Liver (tissue), 9 donors: ENCODE measurements around the gene INO80C. TPM values are rescaled to one million over a fixed set of nuclear protein-coding genes. Genes with fewer than 3 reads are reported as not detected.

Experiments used
- DNase-seq: peaks from one replicate; pipeline ENCODE4 v3.0.0-alpha.2; 2017; ENCODE audit warnings: low spot score
- H3K27ac ChIP-seq, 2 donors: one replicate each; pipeline ENCODE4 v1.7.0; 2013; ENCODE audit warnings: inconsistent platforms in 2 of 2, low read length in 2 of 2, control low read depth in 1 of 2, low read depth in 1 of 2, mild to moderate bottlenecking in 1 of 2
- H3K27me3 ChIP-seq, 4 donors: one replicate each; pipeline versions ENCODE4 v1.6.1 to v1.7.0; 2013; ENCODE audit warnings: low read length in 3 of 4, inconsistent platforms in 1 of 4, mild to moderate bottlenecking in 1 of 4, moderate library complexity in 1 of 4; ENCODE audit not compliant: control insufficient read depth in 4 of 4, insufficient read depth in 4 of 4
- H3K36me3 ChIP-seq, 4 donors: one replicate each; pipeline versions ENCODE4 v1.6.1 to v1.7.0; 2013; ENCODE audit warnings: low read length in 3 of 4, mild to moderate bottlenecking in 3 of 4, low read depth in 1 of 4, moderate library complexity in 1 of 4; ENCODE audit not compliant: control insufficient read depth in 4 of 4, insufficient read depth in 3 of 4
- H3K4me1 ChIP-seq, 4 donors: one replicate each; pipeline versions ENCODE4 v1.6.1 to v1.7.0; 2013; ENCODE audit warnings: low read length in 3 of 4, mild to moderate bottlenecking in 3 of 4, moderate library complexity in 1 of 4; ENCODE audit not compliant: control insufficient read depth in 4 of 4, insufficient read depth in 4 of 4
- H3K4me3 ChIP-seq, 3 donors: one replicate each; pipeline versions ENCODE4 v1.6.1 to v1.7.0; 2013; ENCODE audit warnings: low read length in 3 of 3, control low read depth in 1 of 3, low read depth in 1 of 3, mild to moderate bottlenecking in 1 of 3
- H3K9ac ChIP-seq, 2 donors: one replicate each; pipeline ENCODE4 v1.7.0; 2013; ENCODE audit warnings: low read length in 2 of 2, mild to moderate bottlenecking in 2 of 2, moderate library complexity in 2 of 2, control low read depth in 1 of 2, low read depth in 1 of 2
- H3K9me3 ChIP-seq, 4 donors: one replicate each; pipeline versions ENCODE4 v1.6.1 to v1.7.0; 2013; ENCODE audit warnings: low read length in 3 of 4; ENCODE audit not compliant: control insufficient read depth in 4 of 4
- EGR1 ChIP-seq, 2 donors: IDR thresholded peaks; 2 replicates each; pipeline ENCODE4 v1.6.1; 2016 to 2018; ENCODE audit warnings: antibody characterized with exemption in 2 of 2, low read depth in 2 of 2
- FOXA1 ChIP-seq: IDR thresholded peaks from 2 replicates; pipeline ENCODE4 v1.6.1; 2016; ENCODE audit warnings: antibody characterized with exemption
- FOXA2 ChIP-seq: IDR thresholded peaks from 2 replicates; pipeline ENCODE4 v1.6.1; 2016; ENCODE audit warnings: antibody characterized with exemption
- GABPA ChIP-seq, 2 donors: IDR thresholded peaks in 1 of 2; conservative IDR thresholded peaks in 1 of 2; 2 replicates each; pipeline ENCODE4 v1.6.1; 2016; ENCODE audit warnings: antibody characterized with exemption in 2 of 2, mild to moderate bottlenecking in 1 of 2, moderate library complexity in 1 of 2
- HNF4A ChIP-seq, 2 donors: conservative IDR thresholded peaks; 2 replicates each; pipeline ENCODE4 v1.6.1; 2016; ENCODE audit warnings: antibody characterized with exemption in 2 of 2, mild to moderate bottlenecking in 2 of 2
- HNF4G ChIP-seq: IDR thresholded peaks from 2 replicates; pipeline ENCODE4 v1.6.1; 2016; ENCODE audit warnings: antibody characterized with exemption
- JUND ChIP-seq, 2 donors: IDR thresholded peaks; 2 replicates each; pipeline ENCODE4 v1.6.1; 2016; ENCODE audit warnings: antibody characterized with exemption in 2 of 2
- NR2F2 ChIP-seq: IDR thresholded peaks from 2 replicates; pipeline ENCODE4 v1.6.1; 2016; ENCODE audit warnings: antibody characterized with exemption
- RAD21 ChIP-seq, 2 donors: IDR thresholded peaks; 2 replicates each; pipeline ENCODE4 v1.6.1; 2016; ENCODE audit warnings: antibody characterized with exemption in 2 of 2, mild to moderate bottlenecking in 2 of 2
- REST ChIP-seq: IDR thresholded peaks from 2 replicates; pipeline ENCODE4 v1.6.1; 2016; ENCODE audit warnings: antibody characterized with exemption, mild to moderate bottlenecking
- RXRA ChIP-seq, 2 donors: IDR thresholded peaks; 2 replicates each; pipeline ENCODE4 v1.6.1; 2017 to 2018; ENCODE audit warnings: antibody characterized with exemption in 2 of 2, mild to moderate bottlenecking in 1 of 2
- SP1 ChIP-seq: IDR thresholded peaks from 2 replicates; pipeline ENCODE4 v1.6.1; 2018; ENCODE audit warnings: antibody characterized with exemption, mild to moderate bottlenecking
- TAF1 ChIP-seq: conservative IDR thresholded peaks from 2 replicates; pipeline ENCODE4 v1.6.1; 2016; ENCODE audit warnings: antibody characterized with exemption, mild to moderate bottlenecking
- YY1 ChIP-seq: IDR thresholded peaks from 2 replicates; pipeline ENCODE4 v1.6.1; 2016; ENCODE audit warnings: antibody characterized with exemption, mild to moderate bottlenecking
- WGBS: extraction: QIAGEN DNeasy Blood & Tissue Kit; methylation state at CpG from one replicate; pipeline ENCODE4 v1.1.7; 2013; 5-methylcytosine and 5-hydroxymethylcytosine counted together
- polyA plus RNA-seq, 2 donors: library from polyadenylated mRNA; stranded (reverse) in 1 of 2; unstranded in 1 of 2; fragments of 200-250 nt in 1 of 2; fragments of >200 nt in 1 of 2; fragmentation: Nextera tagmentation in 1 of 2; extraction: Ambion mirVana in 1 of 2; gene quantifications; one replicate each; pipeline versions ENCODE4 v1.2.1 to v1.2.3, GENCODE V29; 2013 to 2015
- total RNA-seq, 2 donors: library from RNA; depleted of rRNA; stranded (reverse); fragments of >200 nt; gene quantifications; one replicate each; pipeline ENCODE4 v1.2.3, GENCODE V29; 2014
- TF ChIP-seq, protein P1 (sequence below): IDR thresholded peaks from 2 replicates; pipeline ENCODE4 v1.6.1; 2016; ENCODE audit warnings: antibody characterized with exemption
- TF ChIP-seq, protein P2 (sequence below): fragments of 150-350 bp; IDR thresholded peaks from 2 replicates; pipeline ENCODE4 v1.5.1; 2017; ENCODE audit warnings: improper control_type of control experiment, low read depth, low read length; ENCODE audit not compliant: missing input control
- TF ChIP-seq, protein P3 (sequence below): IDR thresholded peaks from 2 replicates; pipeline ENCODE4 v1.6.1; 2016; ENCODE audit warnings: antibody characterized with exemption
- TF ChIP-seq, protein P4 (sequence below): IDR thresholded peaks from 2 replicates; pipeline ENCODE4 v1.6.1; 2016; ENCODE audit warnings: antibody characterized with exemption
- donor health status: healthy.
- donor health status: healthy.
- donor health status: healthy.
- donor health status: healthy.
- donor health status: healthy.

INO80C gene
- total and polyA plus RNA-seq, 4 donors = 4.6 to 13.4 (median 10.5) TPM

- Histone ChIP-seq H3K27me3 (no peaks in the 10 kb centered on the region), H3K36me3 (no peaks in the 10 kb centered on the region), H3K9ac (no peak overlapping the region), H3K4me1 (no peaks in the 10 kb centered on the region), H3K27ac (no peak overlapping the region), H3K9me3 (no peaks in the 10 kb centered on the region), H3K4me3 (no peak overlapping the region)
- 84% methylated on average over 5 of the region's 5 CpGs for WGBS
- no peak for DNase-seq
- TF ChIP-seq, protein P1, sequence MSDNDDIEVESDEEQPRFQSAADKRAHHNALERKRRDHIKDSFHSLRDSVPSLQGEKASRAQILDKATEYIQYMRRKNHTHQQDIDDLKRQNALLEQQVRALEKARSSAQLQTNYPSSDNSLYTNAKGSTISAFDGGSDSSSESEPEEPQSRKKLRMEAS = no peak
- TF ChIP-seq RXRA (IDR thresholded peaks at IDR 0.05) = no peak
- no peak for TF ChIP-seq RAD21 (IDR thresholded peaks at IDR 0.05)
- TF ChIP-seq NR2F2 = no peak
- no peak for TF ChIP-seq TAF1
- no peak for TF ChIP-seq YY1
- TF ChIP-seq, protein P2, sequence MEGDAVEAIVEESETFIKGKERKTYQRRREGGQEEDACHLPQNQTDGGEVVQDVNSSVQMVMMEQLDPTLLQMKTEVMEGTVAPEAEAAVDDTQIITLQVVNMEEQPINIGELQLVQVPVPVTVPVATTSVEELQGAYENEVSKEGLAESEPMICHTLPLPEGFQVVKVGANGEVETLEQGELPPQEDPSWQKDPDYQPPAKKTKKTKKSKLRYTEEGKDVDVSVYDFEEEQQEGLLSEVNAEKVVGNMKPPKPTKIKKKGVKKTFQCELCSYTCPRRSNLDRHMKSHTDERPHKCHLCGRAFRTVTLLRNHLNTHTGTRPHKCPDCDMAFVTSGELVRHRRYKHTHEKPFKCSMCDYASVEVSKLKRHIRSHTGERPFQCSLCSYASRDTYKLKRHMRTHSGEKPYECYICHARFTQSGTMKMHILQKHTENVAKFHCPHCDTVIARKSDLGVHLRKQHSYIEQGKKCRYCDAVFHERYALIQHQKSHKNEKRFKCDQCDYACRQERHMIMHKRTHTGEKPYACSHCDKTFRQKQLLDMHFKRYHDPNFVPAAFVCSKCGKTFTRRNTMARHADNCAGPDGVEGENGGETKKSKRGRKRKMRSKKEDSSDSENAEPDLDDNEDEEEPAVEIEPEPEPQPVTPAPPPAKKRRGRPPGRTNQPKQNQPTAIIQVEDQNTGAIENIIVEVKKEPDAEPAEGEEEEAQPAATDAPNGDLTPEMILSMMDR = no peak
- TF ChIP-seq HNF4A (conservative IDR thresholded peaks at IDR 0.05) = no peak
- no peak for TF ChIP-seq FOXA2
- TF ChIP-seq SP1 = no peak
- TF ChIP-seq, protein P3, sequence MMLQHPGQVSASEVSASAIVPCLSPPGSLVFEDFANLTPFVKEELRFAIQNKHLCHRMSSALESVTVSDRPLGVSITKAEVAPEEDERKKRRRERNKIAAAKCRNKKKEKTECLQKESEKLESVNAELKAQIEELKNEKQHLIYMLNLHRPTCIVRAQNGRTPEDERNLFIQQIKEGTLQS = no peak
- no peak for TF ChIP-seq FOXA1
Measured at GRCh38 chr18:35442701-35443100, 55.1 kb downstream of the INO80C start.

DNA sequence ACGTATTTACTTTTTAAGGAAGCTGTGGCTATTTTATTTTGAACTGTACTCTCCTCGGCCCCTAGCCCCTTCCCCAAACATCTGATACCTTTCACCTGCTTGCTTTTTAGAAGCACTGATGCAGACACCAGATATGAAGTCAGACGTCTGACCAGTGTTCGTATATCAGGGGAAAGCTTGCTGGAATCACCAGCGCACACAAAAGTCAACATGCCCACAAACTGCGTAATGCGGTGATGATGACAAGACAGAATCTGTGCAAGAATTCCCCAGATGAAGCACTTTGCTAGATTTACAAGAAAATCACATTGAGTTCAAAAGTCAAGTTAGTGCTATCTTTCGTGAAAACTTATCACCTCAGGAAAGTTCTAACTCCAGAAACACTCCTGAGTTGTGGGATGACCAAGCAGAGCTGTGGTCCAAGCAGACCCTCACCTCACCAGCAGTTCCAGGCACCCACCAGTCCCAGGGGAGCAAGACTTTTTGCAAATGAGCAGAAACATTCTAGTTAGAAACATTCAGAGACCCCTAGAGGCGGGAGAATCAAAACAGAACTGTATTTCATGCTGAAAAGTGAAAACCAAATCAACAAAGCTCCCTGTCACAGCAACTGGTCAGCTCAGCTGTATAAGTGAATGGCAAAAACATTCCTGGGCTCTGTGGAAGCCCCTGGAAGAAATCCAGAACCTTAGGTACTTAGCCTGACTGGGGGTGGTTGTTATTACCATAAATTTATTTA, 55.7 kb downstream of the INO80C start:
- no peaks in the 10 kb centered on the region for H3K4me1 ChIP-seq
- TF ChIP-seq JUND (IDR thresholded peaks at IDR 0.05) = no peak
- TF ChIP-seq RXRA (IDR thresholded peaks at IDR 0.05) = no peak
- TF ChIP-seq YY1 = no peak
- TF ChIP-seq NR2F2 = no peak
- no peak for TF ChIP-seq HNF4A (conservative IDR thresholded peaks at IDR 0.05)
- TF ChIP-seq RAD21 (IDR thresholded peaks at IDR 0.05) = no peak
- no peak for TF ChIP-seq SP1
- TF ChIP-seq, protein P4, sequence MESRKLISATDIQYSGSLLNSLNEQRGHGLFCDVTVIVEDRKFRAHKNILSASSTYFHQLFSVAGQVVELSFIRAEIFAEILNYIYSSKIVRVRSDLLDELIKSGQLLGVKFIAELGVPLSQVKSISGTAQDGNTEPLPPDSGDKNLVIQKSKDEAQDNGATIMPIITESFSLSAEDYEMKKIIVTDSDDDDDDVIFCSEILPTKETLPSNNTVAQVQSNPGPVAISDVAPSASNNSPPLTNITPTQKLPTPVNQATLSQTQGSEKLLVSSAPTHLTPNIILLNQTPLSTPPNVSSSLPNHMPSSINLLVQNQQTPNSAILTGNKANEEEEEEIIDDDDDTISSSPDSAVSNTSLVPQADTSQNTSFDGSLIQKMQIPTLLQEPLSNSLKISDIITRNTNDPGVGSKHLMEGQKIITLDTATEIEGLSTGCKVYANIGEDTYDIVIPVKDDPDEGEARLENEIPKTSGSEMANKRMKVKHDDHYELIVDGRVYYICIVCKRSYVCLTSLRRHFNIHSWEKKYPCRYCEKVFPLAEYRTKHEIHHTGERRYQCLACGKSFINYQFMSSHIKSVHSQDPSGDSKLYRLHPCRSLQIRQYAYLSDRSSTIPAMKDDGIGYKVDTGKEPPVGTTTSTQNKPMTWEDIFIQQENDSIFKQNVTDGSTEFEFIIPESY = no peak
- TF ChIP-seq EGR1 (IDR thresholded peaks at IDR 0.05; ENCODE audit: low read depth in 2 of 2) = no peak
- TF ChIP-seq FOXA2 = no peak
- TF ChIP-seq, protein P3 = no peak
- no peak for TF ChIP-seq REST
- no peak for TF ChIP-seq HNF4G
- TF ChIP-seq, protein P2 = no peak
- TF ChIP-seq FOXA1 = no peak
- TF ChIP-seq GABPA (IDR thresholded peaks at IDR 0.05 in 1 of 2, conservative IDR thresholded peaks at IDR 0.05 in 1 of 2) = no peak
- TF ChIP-seq, protein P1 = no peak
- no peak for TF ChIP-seq TAF1
- H3K9ac ChIP-seq = no peak overlapping the region
- H3K36me3 ChIP-seq = no peaks in the 10 kb centered on the region
- no peaks in the 10 kb centered on the region for H3K9me3 ChIP-seq
- H3K27ac ChIP-seq = no peak overlapping the region
- H3K4me3 ChIP-seq = no peak overlapping the region
- WGBS = 86% methylated on average over 9 of the region's 9 CpGs
- no peak for DNase-seq
- no peaks in the 10 kb centered on the region for H3K27me3 ChIP-seq
